T-helper 1 cell (primary cell): ENCODE data around the gene SKAP1.
A peak's percentile ranks its signal among the peaks of the same experiment; 100 is the strongest.
"Not testable (repeated sequence)": the region's sequence is repeated elsewhere in the genome, so short reads cannot be mapped to it uniquely, and the experiment has no call there.

Experiments
- DNase-seq, 5 donors: peaks; one replicate each; pipeline ENCODE4 v3.0.0-alpha.2; 2012 to 2020
- total RNA-seq, 4 donors: gene quantifications; one replicate each; lab custom pipeline; 2026; lab: John Stamatoyannopoulos, UW

Gene SKAP1
- 70.4 to 146 (median 102) reads per million in 4 donors for total RNA-seq

DNA sequence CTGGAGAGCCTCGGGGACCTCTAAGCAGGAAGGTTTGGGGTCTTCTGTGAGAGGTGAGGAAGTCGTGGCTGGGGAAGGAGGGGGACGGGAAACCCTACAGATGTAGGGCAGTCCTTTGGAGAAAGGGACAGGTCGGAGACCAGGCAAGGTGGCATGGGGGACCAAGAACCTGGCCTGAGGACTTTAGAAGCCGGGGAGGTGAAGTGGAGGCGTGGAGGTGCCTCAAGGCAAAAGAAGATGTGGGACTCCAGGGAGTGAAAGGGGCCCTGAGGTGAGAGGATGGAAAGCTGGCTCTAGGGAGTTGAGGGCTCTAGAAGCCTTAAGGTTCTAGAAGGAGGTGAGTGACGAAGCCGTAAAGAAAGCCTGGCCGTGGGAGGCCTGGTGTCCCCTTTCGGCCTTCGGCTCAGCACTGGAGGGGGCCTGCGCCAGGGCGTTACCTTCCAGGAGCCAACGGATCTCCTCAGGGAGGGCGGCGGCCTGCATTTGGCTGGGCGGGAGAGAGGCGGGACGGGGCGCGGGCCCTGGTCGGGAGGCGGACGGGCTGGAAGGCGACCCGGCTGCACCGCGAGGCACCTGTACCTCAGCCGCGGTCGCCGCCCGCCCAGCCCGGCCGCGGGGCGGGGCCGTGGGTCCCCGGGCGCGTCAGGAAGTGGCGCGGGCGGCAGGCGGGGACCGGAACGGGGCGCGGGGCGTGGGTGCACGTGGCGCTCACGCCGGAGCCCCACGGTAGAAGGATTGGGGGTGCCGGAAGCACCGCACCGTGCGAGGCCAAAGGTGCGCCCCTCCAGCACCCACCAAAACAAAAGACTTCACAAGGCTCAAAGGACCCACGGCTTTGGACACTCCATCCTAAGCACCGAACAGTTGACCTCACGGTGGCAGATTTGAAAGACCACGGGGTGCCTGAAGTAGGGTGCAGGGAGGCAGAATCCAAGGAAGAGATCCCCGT is at the start of gene SKAP1:
TSS of gene SKAP1 (minus strand) at position 577 of the 949 bp plus-strand sequence.
- peak; percentile 45 to 71 (median 57) for DNase-seq

DNA sequence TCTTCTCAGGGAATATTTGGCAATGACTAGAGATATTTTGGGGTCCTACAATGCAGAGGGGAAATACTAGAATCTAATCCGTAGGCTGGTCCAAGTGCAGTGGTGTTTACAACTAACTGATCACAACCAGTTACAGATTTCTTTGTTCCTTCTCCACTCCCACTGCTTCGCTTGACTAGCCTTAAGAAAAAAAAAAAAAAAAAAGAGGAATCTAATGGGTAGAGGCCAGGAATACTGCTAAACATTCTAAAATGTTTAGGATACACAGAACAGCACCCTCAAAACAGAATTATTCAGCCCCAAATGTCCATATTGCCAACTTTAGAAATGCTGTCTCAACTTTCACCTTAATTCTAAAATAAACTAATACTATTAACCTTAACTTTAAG is 49.0 kb upstream of the SKAP1 start:
- DNase-seq: no peak

DNA sequence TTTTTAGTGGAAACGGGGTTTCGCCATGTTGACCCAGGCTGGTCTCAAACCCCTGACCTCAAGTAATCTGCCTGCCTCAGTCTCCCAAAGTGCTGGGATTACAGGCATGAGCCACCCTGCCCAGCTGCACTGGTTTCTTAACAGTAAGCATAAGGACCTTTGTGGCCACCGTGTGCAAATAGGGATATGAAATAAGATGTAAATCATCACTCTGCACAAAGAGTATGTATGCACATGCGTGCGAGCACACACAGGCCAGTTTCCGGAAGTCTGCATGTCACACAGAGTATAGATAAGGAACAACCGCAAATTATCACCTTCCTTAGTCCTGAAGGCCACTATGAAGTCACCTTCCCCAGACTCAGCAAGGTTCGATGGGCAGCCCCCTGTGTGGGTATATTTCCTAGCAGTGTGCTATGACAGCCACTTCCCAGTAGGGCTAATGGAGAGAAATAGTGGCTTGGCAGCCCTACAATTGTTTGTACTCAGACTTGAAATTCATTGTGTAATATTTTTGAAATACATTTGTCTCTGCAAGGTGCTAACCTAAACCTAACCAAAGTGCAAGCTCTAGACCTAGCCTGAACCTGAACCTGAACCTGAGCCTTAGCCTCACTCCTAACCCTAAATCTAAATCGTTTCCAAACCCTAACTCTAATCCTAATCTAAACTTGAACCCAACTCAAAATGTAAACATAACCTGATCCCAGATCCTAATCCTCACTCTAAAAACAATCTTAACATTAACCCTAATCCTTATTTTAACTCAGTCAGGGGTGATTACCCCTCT is 48.4 kb upstream of the SKAP1 start:
- peak in 1 of 5 donors; percentile 75 for DNase-seq

DNA sequence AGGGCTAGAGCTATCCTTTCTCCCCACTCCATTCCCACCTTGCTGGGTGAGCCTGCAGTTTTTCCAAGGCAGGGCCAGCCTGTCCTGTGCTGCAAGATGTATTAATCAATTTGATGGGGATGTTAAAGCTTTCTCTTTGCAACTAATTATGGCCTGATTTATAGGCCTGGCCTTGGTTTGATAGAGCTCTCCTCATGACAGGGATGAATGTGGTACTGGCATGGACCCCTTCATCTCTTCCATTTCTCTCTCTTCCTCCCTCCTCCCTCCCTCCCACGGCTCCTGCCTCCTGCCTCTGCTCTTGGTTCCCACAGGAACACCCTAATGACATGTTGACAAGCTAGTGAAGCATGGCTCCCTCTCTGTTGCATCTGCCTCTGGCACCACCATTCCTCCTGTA is 47.2 kb upstream of the SKAP1 start:
- DNase-seq: no peak

DNA sequence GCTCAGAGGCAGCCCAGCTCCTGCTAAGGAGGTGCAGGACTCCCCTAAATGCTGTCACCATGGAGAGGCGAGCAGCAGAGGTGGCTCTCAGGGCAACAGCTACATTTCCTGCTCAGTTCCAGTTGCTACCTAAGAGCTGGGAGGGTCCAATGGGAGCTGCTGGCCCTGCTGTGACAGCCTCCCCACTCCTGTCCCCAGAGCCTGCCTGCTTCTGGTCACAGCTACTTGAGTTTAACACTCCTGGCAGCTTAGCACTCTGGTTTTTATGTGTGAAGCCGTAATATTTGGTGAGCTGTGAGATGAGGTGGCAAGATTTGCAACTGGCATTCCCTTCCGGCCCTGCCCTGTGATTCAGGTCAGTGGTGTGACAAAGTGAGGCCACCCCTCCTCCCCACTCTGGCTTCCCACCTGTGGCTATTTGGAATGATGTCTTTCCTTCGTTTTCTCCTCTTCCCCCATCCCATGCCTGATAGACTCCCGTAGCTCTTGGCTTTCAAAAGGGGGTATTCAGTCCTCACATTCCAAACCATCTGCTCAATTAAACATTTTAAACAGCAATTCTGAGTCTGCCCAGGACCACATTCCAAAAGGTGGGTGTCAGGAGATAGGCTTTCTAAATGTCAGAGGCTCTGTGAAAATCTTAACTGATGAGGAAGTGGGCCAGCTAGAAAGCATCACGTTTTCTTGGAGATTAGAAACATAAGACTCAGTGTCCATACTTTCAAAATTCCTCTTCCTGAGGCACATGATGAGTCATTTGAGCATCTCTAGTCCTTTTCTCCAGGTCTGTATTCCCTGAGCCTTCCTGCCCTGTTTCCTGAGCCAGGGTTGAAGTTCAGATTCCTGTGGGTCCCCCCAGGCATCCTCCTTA is 42.6 kb upstream of the SKAP1 start:
- DNase-seq: no peak

DNA sequence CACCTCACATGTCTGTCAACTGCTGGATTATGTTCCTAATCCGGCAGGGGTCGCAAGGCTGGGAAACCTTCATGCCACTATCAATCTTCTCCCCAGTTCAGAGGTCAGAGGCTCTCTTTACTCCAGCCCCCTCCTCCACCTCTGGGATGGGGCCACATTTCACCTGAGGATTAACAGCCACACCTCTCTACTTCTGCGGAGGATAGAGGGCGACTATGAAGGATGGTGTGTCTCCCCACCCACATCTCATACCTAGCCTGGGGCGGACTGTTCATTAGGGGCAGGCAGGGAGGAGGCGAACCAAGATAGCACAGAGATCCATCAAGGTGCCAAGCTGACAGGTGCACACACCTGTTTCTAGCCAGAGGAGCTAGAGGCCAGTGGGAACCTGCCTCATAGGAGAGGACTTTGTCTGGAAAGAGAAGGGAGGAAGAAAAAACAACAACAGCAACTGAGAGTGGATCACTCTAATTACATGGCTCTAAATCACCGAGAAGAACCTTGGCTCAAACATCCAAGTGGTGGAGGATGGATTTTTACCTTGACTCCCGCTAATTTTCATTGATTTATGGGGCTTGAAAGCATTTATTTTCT is 41.9 kb upstream of the SKAP1 start:
- no peak for DNase-seq

DNA sequence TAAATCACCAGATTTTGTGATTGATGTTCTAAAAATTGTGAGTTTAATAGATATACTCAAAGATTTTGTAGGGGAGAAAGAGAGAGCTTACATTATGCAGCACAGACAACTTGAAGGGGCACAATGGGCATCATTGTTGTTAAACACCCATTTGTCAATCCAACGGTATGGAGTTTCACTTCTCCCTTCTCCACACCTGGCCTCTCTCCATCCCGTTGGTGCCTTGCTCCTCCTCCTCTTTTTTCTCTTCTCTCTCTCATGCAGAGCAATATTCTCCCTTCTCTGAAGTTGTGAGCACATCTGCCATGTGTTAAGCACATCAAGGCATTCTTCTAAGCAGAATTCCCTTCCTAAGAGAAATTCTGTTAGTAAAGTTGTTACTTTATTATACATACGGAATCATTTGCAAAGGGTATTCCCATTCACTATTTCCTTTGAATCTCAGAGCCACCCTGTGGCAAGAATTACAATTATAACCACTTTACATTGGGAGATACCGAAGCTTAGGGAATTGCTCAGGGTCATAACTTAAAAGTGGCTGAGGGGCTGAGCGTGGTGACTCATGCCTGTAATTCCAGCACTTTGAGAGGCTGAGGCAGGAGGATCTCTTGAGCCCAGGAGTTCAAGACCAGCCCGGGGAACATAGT is 40.5 kb upstream of the SKAP1 start:
- no peak for DNase-seq

DNA sequence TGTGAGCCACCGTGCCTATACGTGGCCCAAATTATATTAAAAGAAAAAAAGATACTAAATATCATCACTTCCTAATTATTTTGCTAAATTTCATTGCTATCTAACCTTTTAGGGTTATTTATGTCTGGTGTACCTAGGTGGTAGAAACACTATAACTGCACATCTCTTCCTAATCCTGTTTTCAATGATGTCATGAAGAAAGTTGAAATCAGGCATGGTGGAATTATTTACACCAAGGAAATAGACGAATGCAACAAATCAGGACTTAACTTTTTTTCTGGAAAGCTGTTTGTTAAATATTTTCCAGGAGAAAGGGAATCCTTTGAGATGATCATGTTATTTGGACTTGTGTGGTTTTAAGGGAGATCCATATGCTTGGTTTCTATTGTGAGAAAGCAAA is 39.2 kb upstream of the SKAP1 start:
- DNase-seq: no peak

DNA sequence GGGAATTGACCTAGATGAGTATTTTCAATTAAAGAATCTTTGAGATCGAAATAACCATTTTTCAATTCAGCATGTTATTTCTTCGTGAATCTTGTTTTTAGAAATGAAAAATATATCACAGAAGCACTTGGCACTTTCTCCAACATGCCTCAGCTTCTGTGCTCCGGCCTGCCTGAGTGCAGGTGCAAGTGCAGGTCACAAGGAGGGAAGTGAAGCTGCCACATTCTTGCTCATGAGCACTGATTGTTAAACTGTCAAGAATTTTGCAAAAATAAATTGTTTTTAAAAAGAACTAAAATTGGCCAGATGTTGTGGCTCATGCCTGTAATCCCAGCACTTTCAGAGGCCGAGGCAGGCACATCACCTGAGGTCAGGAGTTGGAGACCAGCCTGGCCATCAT is 38.3 kb upstream of the SKAP1 start:
- no peak for DNase-seq

DNA sequence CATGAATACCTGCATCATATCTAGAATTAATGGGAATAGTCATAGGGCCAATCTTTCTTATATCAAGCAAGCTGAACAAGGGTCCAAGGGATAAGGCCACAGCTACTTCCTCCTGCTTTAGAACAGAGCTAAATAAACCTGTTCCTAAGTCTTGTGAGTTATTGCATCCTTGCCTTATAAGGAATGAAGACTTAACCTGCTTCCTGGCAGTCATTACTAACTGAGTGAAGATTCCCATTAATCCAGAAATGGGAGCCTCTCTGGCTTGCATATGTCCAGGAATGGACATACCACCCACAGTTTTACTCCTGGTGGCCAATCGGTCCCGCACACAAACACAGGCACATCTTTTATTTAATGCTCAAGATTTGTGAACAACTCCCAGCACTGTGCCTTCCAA is 35.9 kb upstream of the SKAP1 start:
- DNase-seq: no peak

DNA sequence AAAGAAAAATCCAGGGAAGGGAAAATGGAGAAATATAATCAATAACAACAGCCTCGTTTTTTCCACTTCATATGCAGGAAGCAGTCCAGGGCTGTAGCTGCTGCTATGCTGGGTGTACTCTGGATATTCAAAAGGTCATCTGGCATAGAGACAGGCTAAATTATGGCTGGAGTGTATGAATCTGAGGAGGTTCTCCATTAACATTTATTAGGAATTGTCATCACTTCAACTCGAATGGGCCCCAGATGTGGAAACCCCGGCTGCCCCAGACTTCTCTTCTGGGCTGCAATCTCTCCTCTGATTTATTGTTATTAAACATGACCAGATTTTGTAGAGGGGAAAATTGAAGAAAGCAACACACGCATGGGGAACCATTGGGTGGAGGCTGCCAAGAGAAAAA is 33.5 kb upstream of the SKAP1 start:
- DNase-seq: no peak

DNA sequence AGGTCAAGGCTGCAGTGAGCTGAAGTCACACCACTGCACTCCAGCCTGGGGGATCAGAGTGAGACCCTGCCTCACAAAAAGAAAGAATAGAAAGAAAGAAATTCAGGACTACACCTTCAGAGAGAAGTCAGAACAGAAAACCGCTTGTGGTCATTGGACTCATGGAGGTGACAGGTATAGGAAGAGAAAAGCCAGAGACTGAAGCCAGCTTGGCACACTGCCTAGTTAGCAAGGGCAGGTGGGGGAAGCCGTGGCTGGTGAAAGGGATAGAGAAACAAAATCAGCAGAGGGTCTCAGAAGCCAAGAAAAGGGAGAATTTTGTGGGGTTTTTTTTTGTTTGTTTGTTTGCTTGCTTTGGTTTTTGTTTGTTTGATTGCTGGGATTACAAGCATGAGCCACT is 32.9 kb upstream of the SKAP1 start:
- no peak for DNase-seq

DNA sequence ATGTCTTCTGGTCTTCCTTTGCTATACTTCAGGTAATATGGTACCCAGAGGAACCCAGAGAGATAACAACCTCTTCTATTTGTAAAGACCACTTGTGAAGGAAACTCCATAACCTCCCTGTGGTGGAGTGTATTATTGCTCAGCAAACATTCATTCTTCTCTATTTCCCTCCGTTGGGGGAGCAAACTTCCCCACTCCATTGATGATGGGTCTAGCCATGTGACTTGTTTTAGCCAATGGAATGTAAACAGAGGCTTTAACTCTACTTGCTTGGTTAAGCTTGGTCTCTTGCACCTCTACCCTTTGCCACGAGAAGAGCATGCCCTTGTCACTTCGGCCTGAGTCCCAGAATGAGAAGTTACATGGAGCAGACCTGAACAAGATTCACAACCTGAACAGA is 30.0 kb upstream of the SKAP1 start:
- DNase-seq: no peak

DNA sequence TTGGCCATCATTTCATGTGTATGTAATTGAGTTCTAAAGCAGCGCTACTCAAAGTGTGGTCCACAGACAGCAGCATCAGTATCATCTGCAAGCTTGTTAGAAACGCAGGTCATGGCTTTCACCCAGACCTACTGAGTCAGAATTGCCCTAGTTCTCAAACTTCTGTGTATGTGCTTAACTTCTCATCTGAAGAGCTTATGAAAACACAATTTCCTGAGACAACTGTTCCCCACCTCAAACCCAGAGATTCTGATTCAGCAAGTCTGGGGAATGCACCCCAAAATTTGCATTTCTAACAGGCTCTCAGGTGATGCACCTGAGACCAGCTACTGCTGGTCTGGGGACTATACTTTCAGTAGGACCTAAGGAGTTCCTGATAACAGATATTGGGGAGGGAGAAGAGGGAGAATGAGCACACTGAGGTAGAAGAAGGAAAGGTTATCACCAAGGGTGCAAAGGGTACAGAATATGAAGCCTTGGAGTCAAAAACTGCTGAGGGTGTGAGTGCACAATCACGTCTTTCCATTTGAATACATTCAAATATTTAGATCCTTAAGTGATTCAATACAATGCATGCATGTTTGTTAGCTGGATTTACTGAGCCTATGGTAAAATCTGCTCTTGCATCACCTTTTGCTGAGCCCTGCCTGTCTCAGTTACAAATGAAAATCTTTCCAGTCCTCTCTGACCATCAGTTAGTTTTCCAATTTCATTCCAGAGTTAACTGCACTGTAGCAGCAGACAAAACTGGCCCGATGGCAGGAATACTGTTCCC is 29.2 kb upstream of the SKAP1 start:
- DNase-seq: peak in 1 of 5 donors; percentile 66

DNA sequence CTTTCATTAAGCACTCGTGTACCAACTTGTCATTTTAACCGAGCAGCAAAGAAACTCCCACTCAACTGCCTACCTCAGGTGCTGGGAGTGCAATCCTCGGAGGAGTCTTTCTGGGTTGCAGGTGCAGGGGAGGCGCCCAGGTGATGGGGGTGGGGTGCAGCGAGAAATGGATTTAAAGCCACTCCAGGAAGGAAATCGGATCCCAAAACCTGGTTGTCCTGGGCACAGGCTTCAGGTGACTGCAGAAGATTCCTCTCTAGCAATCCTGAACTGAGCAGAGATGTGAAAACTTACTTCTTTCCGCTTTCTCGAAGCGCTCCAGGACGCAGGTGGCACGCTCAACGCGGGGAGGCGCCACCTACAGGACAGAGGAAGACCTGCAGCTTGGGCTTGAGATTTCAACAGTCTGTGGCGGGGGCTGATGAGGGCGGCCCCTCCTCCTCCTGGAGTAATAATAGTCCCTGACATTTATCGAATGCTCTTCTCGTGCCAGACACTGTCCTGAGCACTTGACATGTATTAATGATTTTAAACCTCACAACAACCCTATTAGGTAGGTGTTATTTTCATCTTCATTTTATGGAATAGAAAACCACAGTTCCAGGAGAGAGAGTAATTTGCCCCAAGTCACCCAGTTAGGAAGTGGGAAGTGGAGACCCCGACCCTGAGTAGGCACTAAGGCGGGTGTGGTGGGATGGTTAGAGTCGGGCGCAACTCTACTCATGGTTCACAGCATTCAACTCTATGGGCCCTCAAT is 27.2 kb upstream of the SKAP1 start:
- DNase-seq: peak; percentile 45 to 78 (median 69)

DNA sequence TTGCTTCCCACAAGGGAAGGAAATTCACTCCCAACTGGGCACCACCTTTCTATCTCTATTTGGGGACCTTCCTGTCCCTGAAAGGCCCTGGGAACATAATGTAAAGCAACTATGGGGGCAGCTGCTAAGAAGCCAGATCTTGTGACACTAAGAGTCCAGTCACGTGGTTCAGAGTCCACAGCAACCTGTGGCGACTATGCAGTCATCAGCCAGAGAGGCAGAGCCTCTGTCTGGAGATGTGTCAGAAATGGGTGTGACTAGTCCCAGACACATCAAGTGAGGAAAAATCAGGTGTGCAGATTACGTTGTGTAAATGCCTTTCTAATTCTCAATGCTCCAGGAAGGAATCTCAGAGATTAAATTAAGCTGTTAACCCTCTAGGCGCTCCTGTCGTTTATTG is 26.6 kb upstream of the SKAP1 start:
- peak in 1 of 5 donors; percentile 30 for DNase-seq

DNA sequence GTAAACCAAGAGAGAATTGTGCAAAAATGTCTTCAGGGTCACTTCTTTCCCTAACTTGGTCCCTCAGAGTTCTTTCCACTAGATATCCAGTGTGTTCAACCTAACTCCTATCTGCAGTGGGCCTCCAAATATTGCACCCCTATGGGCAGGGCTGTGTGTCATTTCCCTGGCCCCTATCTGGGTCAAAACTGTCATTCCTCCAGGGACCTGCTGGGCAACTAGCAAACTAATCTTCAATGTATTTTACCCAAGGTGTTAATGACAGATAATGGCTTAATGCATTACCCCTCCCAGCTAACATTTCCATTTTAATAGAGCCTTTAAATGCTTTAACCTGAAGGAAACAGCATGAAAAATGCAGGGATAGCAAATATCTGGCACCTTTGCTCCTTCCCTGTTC is 25.8 kb upstream of the SKAP1 start:
- DNase-seq: no peak

DNA sequence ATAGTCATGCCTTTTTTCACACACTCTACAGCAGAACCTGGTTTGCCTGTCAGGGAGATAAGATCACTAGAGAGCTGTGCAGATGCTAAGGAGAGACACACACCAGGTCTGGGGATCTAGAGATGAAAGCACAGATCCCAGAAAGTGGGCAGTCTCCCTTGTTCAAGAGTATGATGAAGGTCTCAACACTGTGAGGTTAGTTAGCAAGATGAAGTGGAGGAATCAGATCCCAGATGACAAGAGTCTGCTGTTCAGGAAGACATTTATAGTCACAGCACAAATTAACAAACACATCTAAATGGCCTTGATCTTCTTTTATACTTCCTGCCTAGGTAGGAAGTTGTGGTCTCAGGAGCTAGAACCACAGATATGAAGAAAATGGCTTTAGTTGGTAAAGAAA is 23.4 kb upstream of the SKAP1 start:
- DNase-seq: peak in 1 of 5 donors; percentile 75

DNA sequence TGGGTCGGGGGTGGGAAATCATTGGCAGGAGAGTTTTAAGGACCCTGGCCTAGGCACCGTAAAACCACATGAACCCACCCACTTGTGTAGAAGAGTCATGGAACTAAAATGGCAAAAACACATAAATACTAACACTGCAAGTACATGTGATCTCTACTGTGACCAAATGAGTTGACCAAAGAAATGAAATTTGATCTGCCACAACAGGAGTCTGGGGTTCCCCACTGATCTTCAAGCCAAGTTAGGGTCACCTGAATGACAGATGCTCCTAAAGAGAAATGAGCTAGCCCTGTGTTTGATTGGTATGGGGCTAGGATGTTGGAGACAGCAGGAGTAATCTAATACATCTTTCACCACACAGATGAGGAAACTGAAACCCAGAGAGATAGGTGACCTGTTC is 21.5 kb upstream of the SKAP1 start:
- DNase-seq: no peak

DNA sequence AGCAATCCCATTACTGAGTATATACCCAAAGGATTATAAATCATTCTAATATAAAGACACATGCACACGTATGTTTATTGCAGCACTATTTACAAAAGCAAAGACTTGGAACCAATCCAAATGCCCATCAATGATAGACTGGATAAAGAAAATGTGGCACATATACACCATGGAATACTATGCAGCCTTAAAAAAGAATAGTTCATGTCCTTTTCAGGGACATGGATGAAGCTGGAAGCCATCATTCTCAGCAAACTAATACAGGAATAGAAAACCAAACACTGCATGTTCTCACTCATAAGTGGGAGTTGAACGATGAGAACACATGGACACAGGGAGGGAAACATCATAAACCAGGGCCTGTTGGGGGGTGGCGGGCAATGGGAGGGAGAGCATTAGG is 19.3 kb upstream of the SKAP1 start:
- DNase-seq: not testable (repeated sequence)
